HCT116 (cell line): ENCODE measurements around the gene SH3RF2. TPM values are rescaled to one million over a fixed set of nuclear protein-coding genes. Genes with fewer than 3 reads are reported as not detected.

Source experiments
- ATAC-seq: fragments of 200-7000 bp; cut with Tn5 transposase; 2 replicates; pipeline ENCODE4 v1.9.1; 2020; ENCODE audit warnings: mild to moderate bottlenecking, moderate library complexity
- BruUV-seq: library from RNA; stranded (reverse); fragments of 400-500 nt; replicated peaks from 2 replicates; lab custom pipeline; 2021; lab: Mats Ljungman, UMichigan
- CTCF ChIA-PET: fragments of 300-600 bp; sonication (Branson Sonifier 250); formaldehyde crosslinking; loops from one replicate; lab custom pipeline; 2021; ENCODE audit warnings: antibody characterized with exemption; lab: Charles Lee
- POLR2A ChIA-PET: fragments of 300-600, 350-600 bp; sonication (Branson Sonifier 250); formaldehyde crosslinking; loops from one replicate; lab custom pipeline; 2021; ENCODE audit warnings: antibody characterized with exemption; lab: Charles Lee
- RAD21 ChIA-PET, 2 experiments: fragments of 300-600 bp; sonication (Branson Sonifier 250); formaldehyde crosslinking; loops; one replicate each; lab custom pipeline; 2023; ENCODE audit warnings: low total read pairs in 2 of 2; ENCODE audit not compliant: uncharacterized antibody in 2 of 2, unreplicated experiment in 2 of 2, low non-redundant PET in 1 of 2; lab: Charles Lee
- DNase-seq: peaks from one replicate; pipeline ENCODE4 v3.0.0-alpha.2; 2010; ENCODE audit warnings: low read depth, low spot score
- H2AFZ ChIP-seq: fragments of 200-600 bp; shearing (Covaris generic), sonication (generic); 2 replicates; pipeline ENCODE4 v1.6.1; 2017; ENCODE audit warnings: low read depth, mixed run types, mixed read lengths, antibody characterized with exemption, low read length; ENCODE audit not compliant: poor library complexity, severe bottlenecking
- H3K27ac ChIP-seq: 2 replicates; pipeline ENCODE4 v1.5.1; 2012; ENCODE audit warnings: low read depth, low read length
- H3K27me3 ChIP-seq: fragments of 200-600 bp; sonication (generic); 2 replicates; pipeline ENCODE4 v1.6.1; 2016; ENCODE audit warnings: mixed run types, low read length, mixed read lengths; ENCODE audit not compliant: insufficient read depth
- H3K36me3 ChIP-seq, 2 experiments: fragments of 200-500 bp in 1 of 2; fragments of 200-600 bp in 1 of 2; sonication (Bioruptor generic) in 1 of 2; sonication (generic) in 1 of 2; 2 replicates each; pipeline versions ENCODE4 v1.5.1 to v1.6.1; 2014 to 2016; ENCODE audit warnings: low read length in 2 of 2, inconsistent platforms in 1 of 2, mixed read lengths in 1 of 2, mixed run types in 1 of 2; ENCODE audit not compliant: insufficient read depth in 2 of 2, control insufficient read depth in 1 of 2
- H3K4me1 ChIP-seq, 2 experiments: fragments of 200-600 bp in 1 of 2; sonication (generic) in 1 of 2; 2 replicates each; pipeline versions ENCODE4 v1.5.1 to v1.6.1; 2012 to 2017; ENCODE audit warnings: low read length in 2 of 2, inconsistent platforms in 1 of 2, mild to moderate bottlenecking in 1 of 2, mixed read lengths in 1 of 2, mixed run types in 1 of 2, moderate library complexity in 1 of 2; ENCODE audit not compliant: insufficient read depth in 2 of 2, control insufficient read depth in 1 of 2
- H3K4me2 ChIP-seq: fragments of 200-600 bp; sonication (generic); 2 replicates; pipeline ENCODE4 v1.6.1; 2017; ENCODE audit warnings: mixed run types, low read length, mixed read lengths
- H3K4me3 ChIP-seq, 2 experiments: fragments of 200-600 bp in 1 of 2; sonication (generic) in 1 of 2; replicated peaks in 1 of 2; 2 replicates each; pipeline ENCODE4 v1.5.1; 2011 to 2016; ENCODE audit warnings: low read length in 2 of 2, control low read depth in 1 of 2, low read depth in 1 of 2, mild to moderate bottlenecking in 1 of 2, mixed read lengths in 1 of 2, mixed run types in 1 of 2
- H3K79me2 ChIP-seq: fragments of 200-600 bp; sonication (generic); 2 replicates; pipeline ENCODE4 v1.6.1; 2017; ENCODE audit warnings: mild to moderate bottlenecking, mixed run types, low read length, moderate library complexity, mixed read lengths; ENCODE audit not compliant: insufficient read depth
- H3K9ac ChIP-seq: fragments of 200-600 bp; sonication (generic); 2 replicates; pipeline ENCODE4 v1.6.1; 2016; ENCODE audit warnings: low read length, mixed read lengths
- H3K9me2 ChIP-seq: fragments of 200-600 bp; sonication (generic), shearing (Covaris generic); 2 replicates; pipeline ENCODE4 v1.6.1; 2017; ENCODE audit warnings: mixed run types, mild to moderate bottlenecking, moderate library complexity; ENCODE audit not compliant: insufficient read depth
- H3K9me3 ChIP-seq, 2 experiments: fragments of 200-500 bp in 1 of 2; fragments of 200-600 bp in 1 of 2; sonication (Bioruptor generic) in 1 of 2; sonication (generic) in 1 of 2; 2 replicates each; pipeline ENCODE4 v1.6.1; 2014 to 2017; ENCODE audit warnings: low read length in 2 of 2, mixed read lengths in 2 of 2, inconsistent platforms in 1 of 2, low read depth in 1 of 2, mild to moderate bottlenecking in 1 of 2, mixed run types in 1 of 2, moderate library complexity in 1 of 2; ENCODE audit not compliant: control insufficient read depth in 1 of 2, insufficient read depth in 1 of 2
- H4K20me1 ChIP-seq: fragments of 200-600 bp; sonication (generic), shearing (Covaris generic); 2 replicates; pipeline ENCODE4 v1.6.1; 2017; ENCODE audit warnings: mixed run types, mild to moderate bottlenecking, moderate library complexity; ENCODE audit not compliant: insufficient read depth
- CEBPB ChIP-seq: IDR thresholded peaks from 2 replicates; pipeline ENCODE4 v1.6.1; 2012; ENCODE audit warnings: low read depth
- CTCF ChIP-seq, 3 experiments: fragments of 200-600 bp in 1 of 3; sonication (generic) in 1 of 3; IDR thresholded peaks in 2 of 3; conservative IDR thresholded peaks in 1 of 3; 2 replicates each; pipeline ENCODE4 v1.5.1; 2012 to 2017; ENCODE audit warnings: low read depth in 2 of 3, low read length in 2 of 3, antibody characterized with exemption in 1 of 3, borderline replicate concordance in 1 of 3, control low read depth in 1 of 3, mild to moderate bottlenecking in 1 of 3, mixed read lengths in 1 of 3, mixed run types in 1 of 3, moderate library complexity in 1 of 3; ENCODE audit not compliant: insufficient read depth in 1 of 3
- ELF1 ChIP-seq: IDR thresholded peaks from 2 replicates; pipeline ENCODE4 v1.6.1; 2012; ENCODE audit warnings: low read depth, borderline replicate concordance
- EZH2 ChIP-seq: fragments of 200-600 bp; sonication (generic); IDR thresholded peaks from 2 replicates; pipeline ENCODE4 v1.6.1; 2017; ENCODE audit warnings: antibody characterized with exemption, mixed run types
- JUND ChIP-seq: IDR thresholded peaks from 2 replicates; pipeline ENCODE4 v1.6.1; 2012
- MAX ChIP-seq: IDR thresholded peaks from 2 replicates; pipeline ENCODE4 v1.6.1; 2012
- POLR2A ChIP-seq: IDR thresholded peaks from 2 replicates; pipeline ENCODE4 v1.7.0; 2011; ENCODE audit warnings: borderline replicate concordance; ENCODE audit not compliant: insufficient read depth, insufficient read length; ENCODE audit errors: extremely low read depth
- RAD21 ChIP-seq: IDR thresholded peaks from 2 replicates; pipeline ENCODE4 v1.6.1; 2012; ENCODE audit warnings: low read depth, mild to moderate bottlenecking
- SIN3A ChIP-seq: IDR thresholded peaks from 2 replicates; pipeline ENCODE4 v1.6.1; 2012; ENCODE audit warnings: low read depth
- SP1 ChIP-seq: IDR thresholded peaks from 2 replicates; pipeline ENCODE4 v1.6.1; 2012; ENCODE audit warnings: low read depth
- ZBTB33 ChIP-seq: IDR thresholded peaks from 2 replicates; pipeline ENCODE4 v1.6.1; 2011; ENCODE audit warnings: mild to moderate bottlenecking, low read length, moderate library complexity; ENCODE audit not compliant: insufficient replicate concordance; ENCODE audit errors: extremely low read depth
- intact Hi-C: fragments of 100-400 bp; cut with micrococcal nuclease; formaldehyde crosslinking; loops from 2 replicates; pipeline ENCODE4 v1.10.0; 2022
- total RNA-seq: library from RNA; stranded (reverse); gene quantifications from one replicate; pipeline ENCODE4 v1.2.1, GENCODE V29; 2021; ENCODE audit not compliant: unreplicated experiment
- TF ChIP-seq, protein P1 (sequence below): IDR thresholded peaks from 2 replicates; pipeline ENCODE4 v1.6.1; 2012
- TF ChIP-seq, protein P2 (sequence below): IDR thresholded peaks from 2 replicates; pipeline ENCODE4 v1.6.1; 2012; ENCODE audit warnings: low read depth

SH3RF2 gene
- total RNA-seq, 1 experiment from 2014 or later, result 14.3 TPM

- no peaks in the 10 kb centered on the region for H3K9me3 ChIP-seq
- H3K9me2 ChIP-seq, result no peaks in the 10 kb centered on the region
- TF ChIP-seq SP1, result no peak
- no peak for TF ChIP-seq ZBTB33
- no peak for TF ChIP-seq MAX
- TF ChIP-seq EZH2, result no peak
- H3K36me3 ChIP-seq, result no peaks in the 10 kb centered on the region
- no TSS peak for BruUV-seq
- no peaks in the 10 kb centered on the region for H3K27me3 ChIP-seq
- H3K79me2 ChIP-seq, result no peaks in the 10 kb centered on the region
- DNase-seq (no peak), ATAC-seq (no peak)
- H3K27ac ChIP-seq, result no peak overlapping the region
- ChIA-PET RAD21 (no interaction called here), POLR2A (no interaction called here), CTCF (no interaction called here)
- no peak overlapping the region for H2AFZ ChIP-seq
- intact Hi-C loops, result no loop called here
- no peaks in the 10 kb centered on the region for H4K20me1 ChIP-seq
- no peaks in the 10 kb centered on the region for H3K4me1 ChIP-seq
- H3K4me2 ChIP-seq, result no peak overlapping the region
- H3K9ac ChIP-seq, result no peak overlapping the region
- H3K4me3 ChIP-seq, result no peak overlapping the region
Observed at GRCh38 chr5:146088098-146088497, 151.7 kb downstream of the SH3RF2 start.

- H3K79me2 ChIP-seq, result no peaks in the 10 kb centered on the region
- H4K20me1 ChIP-seq, result no peaks in the 10 kb centered on the region
- ChIA-PET RAD21 (no interaction called here), POLR2A (no interaction called here), CTCF (no interaction called here)
- intact Hi-C loops, result no loop called here
- H3K36me3 ChIP-seq, result no peaks in the 10 kb centered on the region
- no peak overlapping the region for H3K4me2 ChIP-seq
- no peak overlapping the region for H3K9ac ChIP-seq
- ATAC-seq (no peak), DNase-seq (no peak)
- no peak overlapping the region for H3K4me3 ChIP-seq
- TF ChIP-seq MAX (no peak), SP1 (no peak), CTCF (IDR thresholded peaks at IDR 0.05 in 2 of 3, conservative IDR thresholded peaks at IDR 0.05 in 1 of 3; ENCODE audit: borderline replicate concordance in 1 of 3, insufficient read depth in 1 of 3, low read depth in 2 of 3, low read length in 2 of 3) (no peak), CEBPB (no peak), SIN3A (no peak), RAD21 (no peak), ELF1 (no peak), JUND (no peak), POLR2A (no peak)
- TF ChIP-seq, protein P1, sequence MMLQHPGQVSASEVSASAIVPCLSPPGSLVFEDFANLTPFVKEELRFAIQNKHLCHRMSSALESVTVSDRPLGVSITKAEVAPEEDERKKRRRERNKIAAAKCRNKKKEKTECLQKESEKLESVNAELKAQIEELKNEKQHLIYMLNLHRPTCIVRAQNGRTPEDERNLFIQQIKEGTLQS, result no peak
- TF ChIP-seq, protein P2, sequence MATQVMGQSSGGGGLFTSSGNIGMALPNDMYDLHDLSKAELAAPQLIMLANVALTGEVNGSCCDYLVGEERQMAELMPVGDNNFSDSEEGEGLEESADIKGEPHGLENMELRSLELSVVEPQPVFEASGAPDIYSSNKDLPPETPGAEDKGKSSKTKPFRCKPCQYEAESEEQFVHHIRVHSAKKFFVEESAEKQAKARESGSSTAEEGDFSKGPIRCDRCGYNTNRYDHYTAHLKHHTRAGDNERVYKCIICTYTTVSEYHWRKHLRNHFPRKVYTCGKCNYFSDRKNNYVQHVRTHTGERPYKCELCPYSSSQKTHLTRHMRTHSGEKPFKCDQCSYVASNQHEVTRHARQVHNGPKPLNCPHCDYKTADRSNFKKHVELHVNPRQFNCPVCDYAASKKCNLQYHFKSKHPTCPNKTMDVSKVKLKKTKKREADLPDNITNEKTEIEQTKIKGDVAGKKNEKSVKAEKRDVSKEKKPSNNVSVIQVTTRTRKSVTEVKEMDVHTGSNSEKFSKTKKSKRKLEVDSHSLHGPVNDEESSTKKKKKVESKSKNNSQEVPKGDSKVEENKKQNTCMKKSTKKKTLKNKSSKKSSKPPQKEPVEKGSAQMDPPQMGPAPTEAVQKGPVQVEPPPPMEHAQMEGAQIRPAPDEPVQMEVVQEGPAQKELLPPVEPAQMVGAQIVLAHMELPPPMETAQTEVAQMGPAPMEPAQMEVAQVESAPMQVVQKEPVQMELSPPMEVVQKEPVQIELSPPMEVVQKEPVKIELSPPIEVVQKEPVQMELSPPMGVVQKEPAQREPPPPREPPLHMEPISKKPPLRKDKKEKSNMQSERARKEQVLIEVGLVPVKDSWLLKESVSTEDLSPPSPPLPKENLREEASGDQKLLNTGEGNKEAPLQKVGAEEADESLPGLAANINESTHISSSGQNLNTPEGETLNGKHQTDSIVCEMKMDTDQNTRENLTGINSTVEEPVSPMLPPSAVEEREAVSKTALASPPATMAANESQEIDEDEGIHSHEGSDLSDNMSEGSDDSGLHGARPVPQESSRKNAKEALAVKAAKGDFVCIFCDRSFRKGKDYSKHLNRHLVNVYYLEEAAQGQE, result no peak
- H3K4me1 ChIP-seq, result no peaks in the 10 kb centered on the region
- no peak overlapping the region for H2AFZ ChIP-seq
- H3K27me3 ChIP-seq, result no peaks in the 10 kb centered on the region
- H3K9me3 ChIP-seq, result no peaks in the 10 kb centered on the region
- no peaks in the 10 kb centered on the region for H3K9me2 ChIP-seq
- no TSS peak for BruUV-seq
- no peak overlapping the region for H3K27ac ChIP-seq
Observed at GRCh38 chr5:146089287-146089686, 152.9 kb downstream of the SH3RF2 start.
